Vagina (tissue), 2 donors: Measurements from ENCODE around the gene ITIH5.

ENCODE experiments used
- CTCF ChIP-seq, 3 experiments: fragments of 450-650 bp in 2 of 3; fragments of 200-600 bp in 1 of 3; sonication (generic) in 1 of 3; IDR thresholded peaks; one replicate each; pipeline ENCODE4 v1.5.1; 2017 to 2019; ENCODE audit warnings: antibody characterized with exemption in 3 of 3, mild to moderate bottlenecking in 2 of 3, moderate library complexity in 2 of 3
- POLR2AphosphoS5 ChIP-seq, 2 donors: sonication (generic); formaldehyde crosslinking; IDR thresholded peaks; one replicate each; pipeline ENCODE4 v1.9.0; 2017; ENCODE audit warnings: antibody characterized with exemption in 2 of 2, mild to moderate bottlenecking in 2 of 2, low read depth in 1 of 2; ENCODE audit not compliant: insufficient read depth in 1 of 2

- TF ChIP-seq POLR2AphosphoS5 (IDR thresholded peaks at IDR 0.05; ENCODE audit: insufficient read depth in 1 of 2, low read depth in 1 of 2) (no peak), CTCF (IDR thresholded peaks at IDR 0.05) (no peak)
Observed at GRCh38 chr10:7647062-7647664, 19.6 kb downstream of the ITIH5 start.
